ENCODE data around the gene CABP4. TPM values are rescaled to one million over a fixed set of nuclear protein-coding genes. Genes with fewer than 3 reads are reported as not detected.

Gene CABP4
- total RNA-seq, 1 experiment from 2014 or later = not detected

GRCh38 chr11:67468759-67469507, 13.8 kb downstream of the CABP4 start, which contains the start of gene TMEM134 (continued):
- TF ChIP-seq MAX (IDR thresholded peaks at IDR 0.05) (no peak), CBX3 (IDR thresholded peaks at IDR 0.05; ENCODE audit: low read depth) (no peak), SP1 (IDR thresholded peaks at IDR 0.05; ENCODE audit: low read depth) (no peak), YY1 (IDR thresholded peaks at IDR 0.05; ENCODE audit: extremely low read depth, insufficient replicate concordance, low read depth, low read length) (peak; percentile 92)

GRCh38 chr11:67469508-67469811, 14.3 kb downstream of the CABP4 start:
- Histone ChIP-seq H4K20me1 (ENCODE audit: insufficient read depth) (no peaks in the 10 kb centered on the region), H3K27me3 (ENCODE audit: insufficient read depth, low read length) (no peaks in the 10 kb centered on the region), H3K27ac (ENCODE audit: low read depth, low read length) (peak overlapping the region; percentile 38), H3K4me2 (ENCODE audit: low read length) (peak overlapping the region; percentile 100), H3K9me3 (ENCODE audit: control insufficient read depth in 1 of 2, insufficient read depth in 1 of 2, low read depth in 1 of 2, low read length in 2 of 2) (no peaks in the 10 kb centered on the region), H3K4me1 (ENCODE audit: control insufficient read depth in 1 of 2, insufficient read depth in 2 of 2, low read length in 2 of 2) (peaks cover 22 to 40% of the 10 kb centered on the region in 2 experiments), H3K36me3 (ENCODE audit: control insufficient read depth in 1 of 2, insufficient read depth in 2 of 2, low read length in 2 of 2) (no peaks in the 10 kb centered on the region), H3K79me2 (ENCODE audit: insufficient read depth, low read length) (peaks cover 15% of the 10 kb centered on the region; the same call in 1 of the 2 replicates), H3K9me2 (ENCODE audit: insufficient read depth) (no peaks in the 10 kb centered on the region), H2AFZ (ENCODE audit: low read depth, low read length, poor library complexity, severe bottlenecking) (no peak overlapping the region), H3K4me3 (replicated peaks in 1 of 2; ENCODE audit: low read depth in 1 of 2, low read length in 2 of 2) (peak overlapping the region; percentile 61 to 95), H3K9ac (ENCODE audit: low read length) (peak overlapping the region; percentile 80)
- CTCF ChIA-PET = no interaction called here
- POLR2A ChIA-PET = interaction anchor here (2.1 kb wide), 1 partner anchor 13 kb away, joined by 9 read pairs; the partner anchor contains the start of gene AIP
- RAD21 ChIA-PET (ENCODE audit: low non-redundant PET in 1 of 2, low total read pairs in 2 of 2, uncharacterized antibody in 2 of 2, unreplicated experiment in 2 of 2) = interaction anchor here in 1 of 2 experiments (2.2 kb wide), 1 partner anchor 68 kb away, joined by 6 read pairs; the partner anchor contains the start of gene PPP1CA
- no TSS peak for BruUV-seq (replicated peaks)
- ATAC-seq (no peak), DNase-seq (ENCODE audit: low read depth, low spot score) (no peak)
- intact Hi-C loops (cut with micrococcal nuclease) = loop anchor here (1.0 to 5.0 kb wide), 4 partner anchors 37 to 117 kb away; partner anchors contain the start of genes POLD4 and RPS6KB2
- TF ChIP-seq FOSL1 (IDR thresholded peaks at IDR 0.05; ENCODE audit: low read depth) (no peak), EZH2 (IDR thresholded peaks at IDR 0.05) (no peak), CTCF (IDR thresholded peaks at IDR 0.05 in 2 of 3, conservative IDR thresholded peaks at IDR 0.05 in 1 of 3; ENCODE audit: borderline replicate concordance in 1 of 3, insufficient read depth in 1 of 3, low read depth in 2 of 3, low read length in 2 of 3) (0 out of 6 replicates have a peak, but pooled peaks of 1 of the 3 experiments have one; percentile 2)

All from HCT116 (cell line).